Esophagus squamous epithelium (tissue), 4 donors: ENCODE data around the gene KIDINS220.

Experiments used
- POLR2A ChIP-seq, 4 donors: fragments of 450-650 bp; IDR thresholded peaks; one replicate each; pipeline ENCODE4 v1.6.1; 2017; ENCODE audit warnings: antibody characterized with exemption in 4 of 4, mild to moderate bottlenecking in 4 of 4, moderate library complexity in 3 of 4
- TF ChIP-seq, protein P1 (sequence below), 6 experiments: fragments of 450-650 bp in 4 of 6; fragments of 200-600 bp in 2 of 6; sonication (generic) in 2 of 6; IDR thresholded peaks; one replicate each; pipeline ENCODE4 v1.5.1; 2016 to 2019; ENCODE audit warnings: antibody characterized with exemption in 6 of 6, mild to moderate bottlenecking in 4 of 6, moderate library complexity in 4 of 6

DNA sequence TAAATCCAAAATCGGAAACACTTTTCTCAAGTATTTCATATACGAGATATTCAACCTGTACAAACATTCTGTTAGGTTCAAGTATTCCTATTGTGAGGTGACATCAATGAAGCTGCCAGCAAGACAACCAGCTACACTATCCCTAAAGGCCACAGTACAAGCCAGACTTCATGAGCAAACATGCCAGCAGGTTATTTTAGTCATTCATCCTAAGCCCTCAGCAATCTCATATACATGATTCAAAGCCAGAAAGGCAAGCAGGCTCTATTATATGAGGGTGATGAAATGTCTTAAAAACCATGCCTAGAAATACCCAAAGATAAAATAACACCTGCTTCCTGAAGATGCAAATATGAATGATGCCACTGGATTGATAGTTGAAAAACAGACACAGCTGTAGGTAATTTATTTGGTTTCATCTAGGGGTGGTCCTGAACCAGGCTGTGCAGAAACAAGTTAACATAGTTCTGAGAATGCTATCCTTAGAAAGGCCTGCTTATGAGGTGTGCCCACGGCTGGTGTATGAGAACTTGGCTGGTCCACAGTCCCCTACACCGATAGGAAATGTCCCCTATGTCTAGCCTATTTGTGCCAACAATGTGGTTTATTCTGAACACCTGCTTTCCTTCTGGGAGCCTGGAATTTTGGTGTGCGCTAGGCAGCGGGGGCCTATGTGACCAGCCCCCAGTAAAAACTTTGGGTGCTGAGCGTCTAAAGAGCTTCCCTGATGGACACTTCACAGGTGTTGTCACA, 48.2 kb upstream of the KIDINS220 start:
- TF ChIP-seq, protein P1, sequence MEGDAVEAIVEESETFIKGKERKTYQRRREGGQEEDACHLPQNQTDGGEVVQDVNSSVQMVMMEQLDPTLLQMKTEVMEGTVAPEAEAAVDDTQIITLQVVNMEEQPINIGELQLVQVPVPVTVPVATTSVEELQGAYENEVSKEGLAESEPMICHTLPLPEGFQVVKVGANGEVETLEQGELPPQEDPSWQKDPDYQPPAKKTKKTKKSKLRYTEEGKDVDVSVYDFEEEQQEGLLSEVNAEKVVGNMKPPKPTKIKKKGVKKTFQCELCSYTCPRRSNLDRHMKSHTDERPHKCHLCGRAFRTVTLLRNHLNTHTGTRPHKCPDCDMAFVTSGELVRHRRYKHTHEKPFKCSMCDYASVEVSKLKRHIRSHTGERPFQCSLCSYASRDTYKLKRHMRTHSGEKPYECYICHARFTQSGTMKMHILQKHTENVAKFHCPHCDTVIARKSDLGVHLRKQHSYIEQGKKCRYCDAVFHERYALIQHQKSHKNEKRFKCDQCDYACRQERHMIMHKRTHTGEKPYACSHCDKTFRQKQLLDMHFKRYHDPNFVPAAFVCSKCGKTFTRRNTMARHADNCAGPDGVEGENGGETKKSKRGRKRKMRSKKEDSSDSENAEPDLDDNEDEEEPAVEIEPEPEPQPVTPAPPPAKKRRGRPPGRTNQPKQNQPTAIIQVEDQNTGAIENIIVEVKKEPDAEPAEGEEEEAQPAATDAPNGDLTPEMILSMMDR (IDR thresholded peaks at IDR 0.05): no peak
- no peak for TF ChIP-seq POLR2A (IDR thresholded peaks at IDR 0.05)
